D341Med (cell line): ENCODE results near the gene ZNF117.
"Not testable (repeated sequence)": the region's sequence is repeated elsewhere in the genome, so short reads cannot be mapped to it uniquely, and the experiment has no call there.

Source experiments
- DNase-seq: peaks from one replicate; pipeline ENCODE4 v3.0.0; 2012; ENCODE audit warnings: low spot score

ZNF117 gene

GRCh38 chr7:64996305-64996704, 5.5 kb upstream of the ZNF117 start:
- DNase-seq: no peak

DNA sequence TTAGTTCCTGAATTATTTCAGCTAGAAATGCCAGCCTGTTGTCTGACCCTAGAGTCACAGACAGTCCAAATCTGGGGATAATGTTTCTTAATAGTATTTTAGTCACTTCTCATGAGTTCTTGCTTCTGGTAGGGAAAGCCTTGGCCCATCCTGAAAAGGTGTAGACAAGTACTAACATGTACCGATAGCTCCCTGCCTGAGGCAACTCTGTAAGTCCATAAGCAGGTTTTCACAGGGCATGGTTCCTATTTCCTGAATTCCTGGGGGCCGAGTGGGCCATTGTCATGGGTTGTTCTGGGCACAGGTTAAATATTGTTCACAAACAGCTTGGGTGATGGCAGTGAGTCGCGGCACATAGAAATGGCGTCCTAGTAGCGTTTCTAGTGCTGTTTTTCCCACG, 3.1 kb upstream of the ZNF117 start:
- DNase-seq: no peak

- DNase-seq: no peak
Measured at GRCh38 chr7:64992971-64993370, 2.1 kb upstream of the ZNF117 start.

DNA sequence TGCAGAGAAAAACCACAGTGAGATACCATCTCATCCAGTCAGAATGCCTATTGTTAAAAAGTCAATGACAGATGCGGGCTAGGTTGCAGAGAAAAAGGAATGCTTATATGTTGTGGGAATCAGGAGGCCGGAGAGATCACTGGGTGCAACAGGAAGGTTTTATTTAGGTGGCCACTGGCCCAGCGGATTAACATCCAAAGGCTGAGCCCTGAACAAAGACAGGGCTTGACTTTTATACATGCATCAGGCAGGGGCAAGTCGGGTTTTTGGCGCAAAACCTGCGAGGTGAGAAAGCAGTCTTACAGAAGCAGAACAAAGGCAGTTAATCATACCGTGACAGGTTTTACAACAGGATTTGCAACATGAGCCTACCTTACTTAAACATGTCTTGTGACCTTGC, 620 bp downstream of the ZNF117 start:
- no peak for DNase-seq

- DNase-seq: no peak
Measured at GRCh38 chr7:64978497-64979203, 12.2 kb downstream of the ZNF117 start.

DNA sequence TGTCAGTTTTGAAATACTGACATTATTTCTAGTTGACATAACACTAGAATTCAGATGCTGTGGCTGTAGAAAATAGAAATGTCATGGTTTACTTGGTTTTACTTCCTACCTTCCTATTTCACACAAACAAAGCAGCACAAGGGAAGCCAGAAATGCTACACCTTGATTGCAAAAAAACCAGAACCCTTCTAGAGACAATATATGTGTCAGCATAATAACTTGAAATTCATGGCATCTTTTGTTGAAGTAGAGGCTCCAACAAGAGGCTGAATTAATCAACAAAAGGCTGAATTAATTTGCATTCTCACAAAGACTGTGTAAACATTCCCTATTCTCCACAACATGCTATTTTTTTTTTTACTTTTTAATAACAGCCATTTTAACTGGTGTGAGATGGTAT, 25.2 kb downstream of the ZNF117 start:
- DNase-seq: no peak

GRCh38 chr7:64959072-64959747, 31.6 kb downstream of the ZNF117 start:
- DNase-seq: no peak

DNA sequence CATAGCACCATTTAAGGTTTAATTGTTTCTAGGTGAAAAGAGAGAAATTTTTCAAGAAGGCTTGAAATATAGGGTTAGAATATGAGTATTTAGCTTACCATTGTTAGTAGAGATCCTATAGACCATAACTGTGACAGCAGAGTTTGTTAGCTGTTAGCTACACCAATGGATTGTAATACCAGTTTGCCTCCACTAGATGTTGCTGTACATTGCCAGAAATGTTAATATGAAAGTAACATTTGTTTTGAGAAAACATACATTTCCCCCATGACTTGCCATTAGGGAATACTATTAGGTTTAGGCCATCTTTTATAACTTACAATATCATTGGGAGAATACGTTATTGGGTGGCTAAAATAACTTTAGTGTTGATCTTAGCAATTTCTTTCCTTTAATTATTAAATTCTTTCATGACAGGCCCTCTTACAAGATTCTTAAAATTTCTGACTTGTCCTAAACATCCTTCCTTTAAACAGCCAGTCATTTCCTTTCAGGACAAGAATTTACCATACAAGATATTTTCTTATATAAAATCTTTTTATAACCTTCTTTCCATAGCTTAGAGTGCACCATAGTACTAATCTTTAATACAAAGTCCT, 39.5 kb downstream of the ZNF117 start:
- peak; percentile 45 for DNase-seq

DNA sequence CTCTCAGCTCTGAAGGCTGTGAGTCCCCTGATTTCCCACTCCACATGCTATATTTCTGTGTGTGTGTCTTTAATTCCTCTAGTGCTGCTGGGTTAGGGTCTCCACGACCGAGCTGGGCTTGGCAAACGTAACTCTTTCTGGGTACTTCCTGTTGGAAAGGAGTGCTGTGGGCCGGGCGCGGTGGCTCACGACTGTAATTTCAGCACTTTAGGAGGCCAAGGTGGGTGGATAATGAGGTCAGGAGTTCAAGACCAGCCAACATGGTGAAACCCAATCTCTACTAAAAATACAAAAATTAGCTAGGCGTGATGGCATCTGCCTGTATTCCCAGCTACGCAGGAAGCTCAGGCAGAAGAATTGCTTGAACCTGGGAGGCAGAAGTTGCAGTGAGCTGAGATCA, 40.2 kb downstream of the ZNF117 start:
- DNase-seq: not testable (repeated sequence)

GRCh38 chr7:64948774-64949173, 42.1 kb downstream of the ZNF117 start:
- not testable (repeated sequence) for DNase-seq

DNA sequence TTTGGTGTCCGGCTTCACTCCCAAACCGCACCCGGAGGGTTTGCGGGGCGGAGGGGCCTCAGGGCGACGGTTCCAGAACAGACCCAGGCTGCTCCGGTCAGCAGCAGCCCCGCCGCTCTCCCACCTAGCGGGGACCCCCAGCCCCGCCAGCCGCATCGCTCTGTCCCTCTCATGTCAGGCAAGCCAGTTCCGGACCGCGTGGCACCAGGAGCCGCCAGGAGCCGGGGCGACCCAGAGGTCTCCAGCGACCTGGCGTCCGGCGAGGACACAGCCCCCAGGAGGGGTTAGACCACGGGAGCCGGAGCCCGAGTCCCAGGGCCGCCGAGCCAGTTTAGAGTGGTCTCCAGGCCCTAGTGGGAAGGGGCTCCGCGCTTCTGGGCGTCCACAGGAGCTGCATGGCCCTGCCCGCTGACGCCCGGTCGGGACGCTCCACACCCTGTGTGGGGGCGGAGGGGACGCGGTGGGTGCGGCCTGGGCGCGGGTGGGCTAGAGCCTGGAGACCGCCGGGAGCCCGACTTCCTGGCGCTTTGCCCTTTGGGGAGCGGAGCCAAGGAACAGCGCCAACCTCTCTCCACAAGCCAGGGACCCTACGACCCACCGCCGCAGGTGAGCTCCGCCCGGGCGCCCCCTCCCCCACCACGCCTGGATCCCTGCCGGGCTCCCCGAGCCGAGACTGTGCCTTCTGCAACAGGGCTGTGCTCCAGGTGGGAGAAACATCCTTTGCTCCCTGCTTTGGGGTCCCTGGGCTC, 43.4 kb downstream of the ZNF117 start:
- DNase-seq: peak; percentile 38

DNA sequence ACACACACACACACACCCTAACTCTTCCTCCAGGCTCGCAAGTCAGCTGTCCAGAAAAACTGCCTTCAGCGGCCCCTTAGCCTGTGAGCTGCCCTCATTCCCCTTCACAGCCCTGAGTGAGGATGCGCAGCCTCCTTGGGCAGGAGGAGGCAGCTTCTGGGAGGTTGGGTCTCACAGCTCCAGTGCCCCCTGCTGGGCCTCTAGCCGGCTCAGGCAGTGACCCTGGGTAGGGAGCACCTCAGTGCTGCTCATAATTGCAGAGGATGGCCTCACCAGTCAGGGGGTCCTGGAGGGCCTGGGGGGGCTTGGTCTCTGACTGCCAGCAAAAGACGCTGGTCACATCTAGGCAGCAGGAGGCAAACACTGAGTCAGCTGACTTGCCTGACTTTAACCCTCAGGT, 44.1 kb downstream of the ZNF117 start:
- DNase-seq: peak; percentile 50

GRCh38 chr7:64945503-64946175, 45.2 kb downstream of the ZNF117 start:
- no peak for DNase-seq

- DNase-seq: not testable (repeated sequence)
Measured at GRCh38 chr7:64944667-64945502, 46.0 kb downstream of the ZNF117 start.

DNA sequence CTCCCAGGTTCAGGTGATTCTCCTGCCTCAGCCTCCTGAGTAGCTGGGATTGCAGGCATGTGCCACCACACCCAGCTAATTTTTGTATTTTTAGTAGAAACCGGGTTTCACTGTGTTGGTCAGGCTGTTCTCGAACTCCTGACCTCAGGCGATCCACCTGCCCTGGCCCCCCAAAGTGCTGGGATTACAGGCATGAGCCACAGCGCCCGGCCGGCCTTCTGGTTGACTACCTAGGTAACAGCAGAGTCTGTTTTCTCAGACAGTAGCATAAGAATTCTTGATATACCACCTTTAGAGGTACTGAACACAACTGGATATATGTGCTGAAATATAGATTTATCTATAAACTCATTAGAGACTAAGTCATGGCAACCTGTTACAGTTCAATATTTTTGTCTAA, 50.8 kb downstream of the ZNF117 start:
- DNase-seq: not testable (repeated sequence)

DNA sequence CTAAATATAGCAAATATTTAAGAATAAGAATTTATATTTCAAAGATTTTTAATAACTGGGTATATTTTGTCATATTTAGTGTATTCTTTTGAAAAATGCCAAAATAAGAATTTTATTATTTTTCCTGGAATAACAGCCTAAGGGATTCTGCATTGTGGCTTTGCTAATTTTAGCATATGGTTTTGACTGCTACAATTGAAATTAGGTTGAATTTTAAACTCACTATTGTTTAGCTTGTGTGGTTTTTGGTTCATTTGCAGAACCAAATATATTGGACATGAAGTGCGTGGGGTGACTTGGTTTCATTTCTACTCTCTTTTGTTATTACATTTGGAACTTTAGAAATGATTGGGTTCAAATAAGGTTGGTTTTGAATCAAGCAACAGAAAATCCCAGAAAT, 52.3 kb downstream of the ZNF117 start:
- DNase-seq: no peak

DNA sequence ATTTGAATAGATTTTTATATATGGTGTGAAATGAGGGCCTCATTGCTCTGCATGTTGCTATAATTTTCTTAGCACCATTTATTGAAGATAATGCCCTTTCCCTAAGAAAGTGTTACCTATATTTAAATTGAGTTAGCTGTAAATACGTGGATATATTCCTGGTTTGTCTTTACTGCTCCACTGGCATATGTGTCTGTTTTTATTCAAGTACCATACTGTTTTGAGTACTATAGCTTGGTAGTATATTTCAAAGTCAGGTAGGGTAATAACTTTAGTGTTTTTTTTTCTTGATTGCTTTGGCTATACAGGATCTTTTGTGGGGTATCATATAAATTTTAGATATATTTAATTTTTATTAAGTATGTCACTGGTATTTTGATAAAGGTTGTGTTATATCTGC, 56.4 kb downstream of the ZNF117 start:
- DNase-seq: no peak

GRCh38 chr7:64928252-64929187, 62.3 kb downstream of the ZNF117 start:
- DNase-seq: not testable (repeated sequence)
